GM23248 (cell line): ENCODE results near the gene MAPK8.

Experiments
- EZH2 ChIP-seq: fragments of 200-600 bp; sonication (generic); IDR thresholded peaks from 2 replicates; pipeline ENCODE4 v1.6.1; 2018; ENCODE audit warnings: antibody characterized with exemption, mild to moderate bottlenecking; ENCODE audit not compliant: insufficient read depth, poor library complexity, severe bottlenecking
- EZH2phosphoT487 ChIP-seq: fragments of 200-600 bp; sonication (generic); IDR thresholded peaks from 2 replicates; pipeline ENCODE4 v1.6.1; 2018; ENCODE audit warnings: antibody characterized with exemption, moderate library complexity, mild to moderate bottlenecking, low read depth; ENCODE audit not compliant: insufficient read depth

- TF ChIP-seq EZH2phosphoT487 (no peak), EZH2 (no peak)
These were observed 15.5 kb downstream of the MAPK8 start for GRCh38 chr10:48322017-48322416.
